GM08714 (cell line): Measurements from ENCODE around the gene RNF223.
"Not testable (repeated sequence)": the region's sequence is repeated elsewhere in the genome, so short reads cannot be mapped to it uniquely, and the experiment has no call there.

Source experiments
- H3K4me3 ChIP-seq: fragments of 200-500 bp; sonication (Bioruptor generic); 2 replicates; pipeline ENCODE4 v1.5.1; 2014; ENCODE audit warnings: mild to moderate bottlenecking, low read length, inconsistent platforms
- ZNF274 ChIP-seq: IDR thresholded peaks from 2 replicates; pipeline ENCODE4 v1.6.1; 2012; ENCODE audit warnings: mild to moderate bottlenecking, low read depth, low read length

RNF223 gene

GRCh38 chr1:1115786-1116700 lies 41.9 kb upstream of the RNF223 start, which contains the start of gene C1orf159:
Gene C1orf159, minus strand, starts transcription at chr1:1116089. Its CDS starts 24,546 bp downstream, at chr1:1091543.
- no peak for TF ChIP-seq ZNF274
- H3K4me3 ChIP-seq, result peak within 1 kb of the TSS; percentile 85

- H3K4me3 ChIP-seq, result peak overlapping the region; percentile 85
- no peak for TF ChIP-seq ZNF274
These were observed 41.2 kb upstream of the RNF223 start for GRCh38 chr1:1115136-1115785.

GRCh38 chr1:1114431-1114830 lies 40.3 kb upstream of the RNF223 start:
- H3K4me3 ChIP-seq, result no peak overlapping the region; the same call in 1 of the 2 replicates
- TF ChIP-seq ZNF274, result no peak

GRCh38 chr1:1112237-1112985 lies 38.3 kb upstream of the RNF223 start:
- TF ChIP-seq ZNF274, result no peak
- no peak overlapping the region for H3K4me3 ChIP-seq

- no peak for TF ChIP-seq ZNF274
These were observed 37.6 kb upstream of the RNF223 start for GRCh38 chr1:1111516-1112236.

GRCh38 chr1:1110561-1110971 lies 36.5 kb upstream of the RNF223 start:
- TF ChIP-seq ZNF274, result no peak
- no peak overlapping the region for H3K4me3 ChIP-seq

More at GRCh38 chr1:1111516-1112236, 37.6 kb upstream of the RNF223 start:
- no peak overlapping the region for H3K4me3 ChIP-seq

- H3K4me3 ChIP-seq, result no peak overlapping the region
- TF ChIP-seq ZNF274, result no peak
These were observed 35.6 kb upstream of the RNF223 start for GRCh38 chr1:1109743-1110142.

- H3K4me3 ChIP-seq, result no peak overlapping the region
- no peak for TF ChIP-seq ZNF274
These were observed 32.6 kb upstream of the RNF223 start for GRCh38 chr1:1106510-1107221.

- H3K4me3 ChIP-seq, result not testable (repeated sequence)
These were observed 30.0 kb upstream of the RNF223 start for GRCh38 chr1:1104152-1104551.

GRCh38 chr1:1101503-1101902 lies 27.4 kb upstream of the RNF223 start:
- no peak for TF ChIP-seq ZNF274
- no peak overlapping the region for H3K4me3 ChIP-seq

- no peak overlapping the region for H3K4me3 ChIP-seq
- no peak for TF ChIP-seq ZNF274
These were observed 26.2 kb upstream of the RNF223 start for GRCh38 chr1:1100296-1100695.

- no peak overlapping the region for H3K4me3 ChIP-seq
- TF ChIP-seq ZNF274, result no peak
These were observed 25.5 kb upstream of the RNF223 start for GRCh38 chr1:1099506-1100183.
